NCI-H1092 (cell line): ENCODE results near the gene CASQ1.

ENCODE experiments used
- DNase-seq: peaks from one replicate; lab custom pipeline; 2025; lab: John Stamatoyannopoulos, UW

Gene CASQ1

DNA sequence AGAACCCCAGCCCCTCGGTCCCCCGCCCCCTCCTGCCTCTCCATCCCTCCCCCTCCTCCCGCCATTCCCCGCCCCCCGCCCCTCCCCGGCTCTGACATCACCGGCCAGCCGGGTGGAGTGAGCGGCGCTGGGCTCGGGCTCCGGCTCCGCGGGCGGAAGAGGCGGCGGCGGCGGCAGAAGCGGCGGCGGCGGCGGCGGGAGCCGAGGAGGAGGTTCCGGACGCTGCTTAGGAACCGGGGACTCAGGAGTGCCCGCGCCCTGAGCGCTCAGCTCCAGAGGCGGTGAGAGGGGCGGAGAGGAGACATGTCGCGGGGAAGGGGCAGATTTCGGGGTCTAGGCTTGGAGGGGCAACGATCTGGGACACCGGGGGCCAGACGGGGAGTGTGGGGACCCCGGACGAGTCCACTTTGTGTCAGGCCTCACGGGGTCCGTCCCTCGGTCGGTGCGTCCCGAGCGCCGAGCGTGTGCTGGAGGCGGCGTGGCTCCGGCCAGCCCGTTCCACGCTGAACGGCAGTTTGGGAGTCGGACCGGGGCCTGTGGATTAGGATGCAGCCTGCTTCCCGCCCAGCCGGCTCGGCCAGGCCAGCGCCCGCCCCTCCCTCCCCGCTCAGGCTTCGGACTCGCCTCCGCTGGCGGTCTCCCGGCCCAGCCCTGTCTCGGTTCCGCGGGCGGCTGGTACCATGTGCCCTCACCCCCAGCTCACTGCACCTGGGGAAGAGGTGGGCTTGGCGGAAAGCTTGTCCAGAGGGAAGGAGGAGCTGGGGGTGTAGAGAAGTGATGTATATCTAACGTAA, 15.1 kb downstream of the CASQ1 start, which contains the start of gene PEA15:
TSS of gene PEA15 (plus strand) at position 143 of the 794 bp plus-strand sequence. CDS start 6,161 bp downstream, outside the sequence.
- peak; percentile 75 for DNase-seq

DNA sequence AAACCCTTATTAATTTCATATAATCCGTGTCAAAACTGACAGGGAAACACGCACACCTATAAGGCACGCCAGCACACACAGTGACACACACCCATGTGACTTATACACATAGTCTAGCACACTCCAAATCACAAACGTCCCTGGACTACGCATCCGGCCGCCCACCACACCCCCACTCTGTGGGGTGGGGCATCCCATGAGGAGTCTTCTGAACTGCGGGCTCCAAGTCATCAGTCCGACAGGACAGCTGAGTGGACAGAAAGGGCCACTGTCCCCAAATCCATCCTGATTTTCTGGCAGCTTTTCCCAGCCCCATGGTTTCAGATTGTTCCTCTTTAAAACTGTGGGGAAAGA, 15.6 kb downstream of the CASQ1 start:
- DNase-seq = no peak

DNA sequence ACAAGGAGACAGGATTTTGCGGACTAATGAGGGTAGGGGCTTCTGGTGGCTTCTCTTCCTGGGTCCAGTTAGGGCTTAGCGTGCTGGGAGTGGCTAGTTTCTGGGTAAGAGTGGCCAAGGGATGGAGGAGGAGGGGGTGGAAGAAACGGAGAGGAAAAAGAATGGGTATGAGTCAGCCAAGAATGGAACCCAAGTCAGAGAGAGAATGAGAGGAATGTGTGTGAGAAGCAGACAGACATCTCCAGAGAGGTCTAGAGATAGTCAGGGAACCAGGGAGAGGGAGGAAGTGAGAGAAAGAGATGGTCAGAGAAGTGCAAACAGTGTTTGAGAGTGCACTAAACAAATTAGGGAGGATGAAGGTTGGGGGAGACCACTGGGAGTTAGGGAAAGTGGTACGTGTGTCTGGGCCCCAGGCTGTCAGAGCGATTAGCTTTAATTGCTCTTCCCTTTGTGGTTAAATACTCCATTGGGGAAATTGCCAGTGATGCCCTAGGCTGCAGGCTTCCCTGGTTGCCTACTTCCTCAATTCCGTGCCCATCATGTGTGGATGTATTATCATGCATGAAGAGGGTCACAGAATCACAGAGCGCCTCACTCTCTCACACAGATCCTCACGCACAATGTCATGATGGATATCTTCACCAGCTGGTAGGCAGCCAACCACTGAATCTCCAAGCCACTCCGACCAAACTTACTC, 16.2 kb downstream of the CASQ1 start:
- DNase-seq = no peak

DNA sequence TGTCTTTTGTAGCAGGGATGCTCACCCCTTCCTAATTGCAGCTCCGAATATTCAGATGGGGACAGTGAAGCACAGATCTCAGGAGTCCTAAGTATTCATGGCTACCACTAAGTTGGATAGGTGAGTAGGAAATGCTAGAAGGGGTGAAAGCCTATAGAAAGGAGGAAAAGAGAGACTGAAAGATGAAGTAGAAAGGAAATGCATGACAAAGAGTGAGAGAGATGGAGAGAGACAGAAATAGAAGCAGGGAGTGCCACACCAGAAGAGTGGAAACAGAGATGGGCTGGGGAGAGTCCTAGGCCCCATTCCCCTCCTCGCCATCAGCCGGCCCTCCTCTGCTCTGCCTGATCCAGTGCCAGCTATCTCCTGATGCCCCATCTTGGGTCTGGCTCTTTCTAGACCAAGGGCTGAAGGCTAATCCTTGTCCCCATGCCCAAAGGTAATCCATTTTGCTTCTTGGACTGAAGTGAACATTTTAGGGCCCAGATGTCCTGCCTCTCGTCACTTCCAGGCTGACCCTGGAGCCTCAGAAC, 16.8 kb downstream of the CASQ1 start:
- no peak for DNase-seq

DNA sequence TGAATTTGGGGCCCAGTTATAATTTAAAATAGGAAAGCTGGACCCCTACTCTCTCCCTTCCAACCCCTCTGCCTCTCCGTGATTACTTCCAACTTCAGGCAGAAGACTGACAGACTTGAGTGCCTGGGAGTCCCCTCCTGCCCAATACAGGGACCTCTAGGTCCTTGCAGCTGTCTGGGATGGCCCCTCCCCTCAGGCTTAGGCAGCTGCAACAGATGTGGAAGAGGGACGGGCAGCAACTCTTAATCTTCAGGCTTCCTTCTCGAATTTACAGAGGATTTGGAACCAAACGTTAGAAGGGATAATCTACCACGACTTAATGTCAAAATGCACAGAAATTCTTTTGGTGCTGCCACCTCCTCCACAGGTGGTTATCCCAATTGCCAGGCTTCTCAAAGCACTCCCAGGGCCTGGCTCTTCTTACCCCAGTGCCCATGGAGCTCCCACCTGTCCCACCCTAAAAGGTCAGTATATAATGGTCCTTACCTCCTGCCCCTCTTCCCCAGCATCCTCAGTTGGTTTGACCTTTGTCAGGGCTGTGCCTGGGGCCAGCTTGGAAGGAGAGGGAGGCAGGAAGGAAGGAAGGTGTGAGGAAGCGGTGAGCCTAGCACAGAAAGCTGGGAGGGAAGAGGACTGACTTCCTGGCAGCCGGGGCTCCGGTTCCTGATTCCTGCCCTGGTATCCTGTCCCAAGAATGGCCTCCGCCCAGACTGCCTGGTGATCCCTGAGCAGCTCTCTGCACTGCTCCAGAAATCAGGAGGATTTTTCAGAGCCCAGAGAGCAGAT, 17.6 kb downstream of the CASQ1 start:
- DNase-seq = no peak

GRCh38 chr1:160208557-160209320, 18.4 kb downstream of the CASQ1 start:
- no peak for DNase-seq

GRCh38 chr1:160209321-160210046, 19.1 kb downstream of the CASQ1 start:
- no peak for DNase-seq

GRCh38 chr1:160210561-160210960, 20.2 kb downstream of the CASQ1 start:
- DNase-seq = no peak

GRCh38 chr1:160211046-160211790, 20.8 kb downstream of the CASQ1 start:
- DNase-seq = no peak

- no peak for DNase-seq
These were observed 24.2 kb downstream of the CASQ1 start for GRCh38 chr1:160214481-160215140.

DNA sequence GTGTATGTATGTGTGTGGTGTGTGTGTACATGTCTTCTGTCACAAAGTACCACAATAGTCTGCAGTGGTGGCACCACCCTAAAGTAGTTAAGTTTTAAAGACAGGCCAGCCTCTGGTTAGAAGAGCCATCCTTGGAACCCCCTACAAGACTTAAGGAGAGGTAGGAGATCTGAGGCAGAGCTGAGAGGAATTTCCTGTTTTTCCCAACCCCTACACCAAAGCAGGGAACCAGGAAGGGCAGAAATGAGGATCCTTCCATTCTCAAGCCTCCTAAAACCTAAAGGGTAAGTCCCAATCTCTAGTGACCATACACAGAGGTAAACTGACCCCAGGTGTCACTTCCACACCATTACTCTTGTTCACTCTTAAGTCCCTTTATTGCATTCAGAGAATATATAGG, 25.9 kb downstream of the CASQ1 start:
- no peak for DNase-seq

DNA sequence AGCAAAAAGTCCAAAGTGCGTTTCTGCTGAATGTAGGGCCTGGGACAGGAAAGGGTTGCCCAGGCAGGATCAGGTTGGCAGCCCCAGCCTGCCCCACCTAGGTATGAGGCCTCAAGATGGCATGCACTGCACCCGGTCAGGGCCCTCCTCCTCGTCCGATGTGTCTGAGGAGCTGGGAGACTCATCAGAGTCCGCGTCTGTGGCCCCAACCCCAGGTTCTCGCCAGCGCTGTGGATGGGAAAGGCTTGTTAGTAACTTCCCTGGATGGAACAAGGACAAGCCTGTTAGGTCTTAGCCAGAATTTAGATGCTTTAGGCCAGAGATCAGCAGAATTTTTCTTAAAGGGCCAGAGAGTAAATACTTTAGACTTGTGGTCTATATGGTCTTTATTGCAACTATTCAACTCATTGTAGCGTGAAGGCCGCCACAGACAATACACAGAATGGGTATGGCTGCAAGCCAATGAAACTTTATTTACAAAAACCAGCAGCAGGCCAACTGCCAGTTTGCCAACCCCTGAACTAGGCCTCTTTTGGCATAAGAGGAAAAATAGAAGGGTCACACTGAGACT, 27.2 kb downstream of the CASQ1 start:
- no peak for DNase-seq

DNA sequence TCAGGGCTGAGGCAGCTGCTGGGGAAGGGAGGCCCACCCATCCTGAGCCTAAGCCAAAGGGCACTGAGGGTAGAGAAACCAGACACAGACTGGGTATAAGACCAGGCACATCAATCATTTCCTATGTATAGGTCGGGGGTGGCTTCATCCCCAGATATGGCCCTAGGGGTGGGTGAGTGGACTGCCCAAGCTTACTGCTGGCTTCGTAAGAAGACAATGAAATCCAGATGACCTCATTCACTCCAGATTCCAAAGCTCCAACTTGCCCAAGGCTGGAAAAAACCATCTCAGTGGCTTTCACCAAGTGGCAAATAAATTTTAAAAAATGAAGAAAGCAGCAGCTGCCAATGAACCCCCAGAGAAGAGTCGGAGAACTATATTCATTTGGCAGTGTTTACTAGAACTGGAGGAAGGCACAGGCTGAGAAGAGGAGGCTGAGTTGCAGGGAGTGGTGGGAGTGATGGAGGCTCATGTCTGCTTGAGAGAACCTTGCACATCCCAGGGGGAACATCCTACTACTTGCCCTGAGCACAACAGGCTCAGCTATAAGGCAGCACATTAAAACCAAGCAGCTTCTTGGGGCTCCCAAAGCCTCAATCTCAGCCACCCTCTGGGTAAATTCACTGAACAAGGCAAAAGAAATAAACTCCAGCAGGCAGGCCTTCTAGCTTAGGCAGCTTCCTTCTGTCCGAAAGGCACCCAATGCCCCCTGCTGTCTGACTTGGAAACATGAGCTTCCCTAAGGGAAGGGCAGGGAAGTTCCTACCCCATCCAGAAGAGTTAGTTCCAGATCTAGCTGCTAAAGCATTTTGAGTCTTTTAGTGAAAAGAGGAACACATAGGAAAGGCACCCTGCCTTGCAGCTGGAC, 28.9 kb downstream of the CASQ1 start:
- peak; percentile 5 for DNase-seq

- no peak for DNase-seq
These were observed 29.9 kb downstream of the CASQ1 start for GRCh38 chr1:160220301-160220700.

DNA sequence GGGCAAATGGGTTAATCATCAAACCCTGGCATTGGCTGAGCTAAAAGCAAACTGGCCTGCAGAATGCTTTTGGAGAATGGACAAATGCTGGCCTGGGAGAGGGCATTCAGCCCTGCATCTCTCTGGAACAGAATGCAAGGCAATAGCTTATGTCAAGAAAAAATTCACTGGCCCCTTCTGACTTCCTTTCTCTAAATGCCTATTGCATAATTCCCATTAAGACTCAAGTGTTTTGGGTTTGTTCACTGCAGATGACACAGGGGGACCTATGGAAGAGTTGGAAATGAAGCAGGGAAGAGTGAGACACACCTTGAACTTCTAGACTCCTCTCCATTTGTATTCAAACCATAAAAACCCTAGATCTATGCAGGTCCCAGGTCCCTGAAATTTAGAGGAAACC, 30.7 kb downstream of the CASQ1 start:
- DNase-seq = no peak

DNA sequence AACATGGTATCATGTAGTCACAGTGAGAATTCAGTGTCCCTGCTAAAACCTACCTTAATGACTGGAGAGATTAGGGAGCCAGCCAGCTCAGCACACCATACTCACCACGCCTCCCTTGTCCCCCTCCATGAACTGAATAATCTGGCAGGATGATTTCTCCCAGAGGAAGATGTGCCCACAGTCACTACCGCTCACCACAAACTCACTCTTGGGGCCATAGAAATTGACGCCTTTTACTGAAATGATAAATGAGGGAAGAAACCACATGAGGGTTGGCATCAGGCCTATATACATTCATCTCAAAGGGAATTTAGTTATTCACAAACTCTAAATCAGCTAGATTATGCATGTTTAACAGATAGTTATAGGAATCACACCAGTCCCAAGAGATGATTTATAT, 32.2 kb downstream of the CASQ1 start:
- DNase-seq = no peak

GRCh38 chr1:160224606-160225005, 34.2 kb downstream of the CASQ1 start:
- DNase-seq = no peak

DNA sequence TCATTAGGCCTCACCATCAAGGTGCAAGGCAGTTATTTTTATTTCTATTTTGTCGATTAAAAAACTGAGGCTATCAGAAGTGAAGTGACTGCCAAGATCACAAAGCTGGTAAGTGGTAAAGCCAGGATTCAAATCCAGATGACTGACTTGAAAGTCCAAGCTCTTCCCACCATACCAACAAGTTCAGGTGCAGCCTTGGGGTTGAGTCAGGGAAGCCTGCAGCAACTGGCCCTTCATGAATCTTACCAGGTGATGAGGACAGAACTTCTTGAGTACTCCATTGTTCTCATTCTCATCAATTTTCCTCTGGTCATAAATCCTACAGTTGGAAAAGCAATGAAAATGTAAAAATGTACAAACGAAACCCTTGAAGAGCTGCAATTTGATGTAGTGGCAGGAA, 35.0 kb downstream of the CASQ1 start:
- no peak for DNase-seq
